GM21360 (cell line): ENCODE measurements around the gene TXNRD2.

Source experiments
- ATAC-seq: cut with Tn5 transposase; IDR thresholded peaks from one replicate; pipeline ENCODE4 v1.9.1; 2021; ENCODE audit warnings: mild to moderate bottlenecking, moderate library complexity; ENCODE audit not compliant: unreplicated experiment

The TXNRD2 gene

GRCh38 chr22:19967850-19968449 is 26.3 kb upstream of the TXNRD2 start:
- no peak for ATAC-seq

GRCh38 chr22:19966908-19967750 is 25.5 kb upstream of the TXNRD2 start:
- ATAC-seq: no peak

- no peak for ATAC-seq
Measured at GRCh38 chr22:19965771-19966709, 24.4 kb upstream of the TXNRD2 start.

GRCh38 chr22:19964701-19965386 is 23.2 kb upstream of the TXNRD2 start:
- no peak for ATAC-seq

GRCh38 chr22:19963863-19964642 is 22.4 kb upstream of the TXNRD2 start:
- ATAC-seq: no peak

- ATAC-seq: no peak
Measured at GRCh38 chr22:19962909-19963806, 21.5 kb upstream of the TXNRD2 start.

GRCh38 chr22:19962246-19962908 is 20.8 kb upstream of the TXNRD2 start:
- ATAC-seq: no peak

- ATAC-seq: no peak
Measured at GRCh38 chr22:19961868-19962245, 20.2 kb upstream of the TXNRD2 start.

GRCh38 chr22:19961201-19961580 is 19.6 kb upstream of the TXNRD2 start:
- no peak for ATAC-seq

- ATAC-seq: no peak
Measured at GRCh38 chr22:19960491-19961200, 19.0 kb upstream of the TXNRD2 start.

- ATAC-seq: no peak
Measured at GRCh38 chr22:19959587-19960490, 18.2 kb upstream of the TXNRD2 start.

- ATAC-seq: no peak
Measured at GRCh38 chr22:19959043-19959586, 17.5 kb upstream of the TXNRD2 start.

- no peak for ATAC-seq
Measured at GRCh38 chr22:19958083-19959042, 16.7 kb upstream of the TXNRD2 start.

- ATAC-seq: no peak
Measured at GRCh38 chr22:19957445-19957844, 15.8 kb upstream of the TXNRD2 start.
